ENCODE data around the gene PSMD1. TPM values are rescaled to one million over a fixed set of nuclear protein-coding genes. Genes with fewer than 3 reads are reported as not detected.
A peak's percentile ranks its signal among the peaks of the same experiment; 100 is the strongest.

PSMD1 gene
- total and polyA plus RNA-seq, 2 experiments from 2014 or later: 148 to 177 TPM

- Histone ChIP-seq H3K27me3 (ENCODE audit: insufficient read depth) (no peaks in the 10 kb centered on the region), H3K4me1 (ENCODE audit: insufficient read depth) (peaks cover 17% of the 10 kb centered on the region), H3K4me2 (peak overlapping the region; percentile 5; the same call in 1 of the 2 replicates), H3K27ac (ENCODE audit: low read depth) (peak overlapping the region; percentile 36), H4K20me1 (replicated peaks; ENCODE audit: insufficient read depth) (no peaks in the 10 kb centered on the region), H3F3A (replicated peaks; ENCODE audit: low read depth) (no peaks in the 10 kb centered on the region), H3K79me2 (replicated peaks; ENCODE audit: insufficient read depth) (no peaks in the 10 kb centered on the region), H3K4me3 (no peak overlapping the region), H2AFZ (no peak overlapping the region), H3K9me2 (ENCODE audit: insufficient read depth) (no peaks in the 10 kb centered on the region), H3K36me3 (ENCODE audit: insufficient read depth) (no peaks in the 10 kb centered on the region)
- Mint-ChIP-seq H3K4me1 (peaks cover 35% of the 10 kb centered on the region), H3K9me3 (no peaks in the 10 kb centered on the region), H3K27me3 (ENCODE audit: insufficient read depth, low read depth, poor library complexity) (peaks cover 2% of the 10 kb centered on the region), H3K36me3 (ENCODE audit: low read depth) (peaks cover 7% of the 10 kb centered on the region; the same call in 2 of the 3 replicates), H3K27ac (0 out of 2 replicates have a peak overlapping the region, but pooled peaks have one; percentile 36), H3K4me3 (no peak overlapping the region)
- ATAC-seq (peak; percentile 64), DNase-seq (ENCODE audit: low spot score) (peak; percentile 41)
- TF ChIP-seq ETS1 (IDR thresholded peaks at IDR 0.05): no peak
- no peak for TF ChIP-seq POLR2AphosphoS5 (IDR thresholded peaks at IDR 0.05; ENCODE audit: low read depth)
These were observed 59.0 kb downstream of the PSMD1 start for GRCh38 chr2:231115651-231116050.

GRCh38 chr2:231117148-231117547 lies 60.5 kb downstream of the PSMD1 start:
- Histone ChIP-seq H2AFZ (no peak overlapping the region), H4K20me1 (replicated peaks; ENCODE audit: insufficient read depth) (no peaks in the 10 kb centered on the region), H3K79me2 (replicated peaks; ENCODE audit: insufficient read depth) (no peaks in the 10 kb centered on the region), H3F3A (replicated peaks; ENCODE audit: low read depth) (no peaks in the 10 kb centered on the region), H3K27me3 (ENCODE audit: insufficient read depth) (no peaks in the 10 kb centered on the region), H3K4me1 (ENCODE audit: insufficient read depth) (peaks cover 17% of the 10 kb centered on the region), H3K36me3 (ENCODE audit: insufficient read depth) (no peaks in the 10 kb centered on the region), H3K9me2 (ENCODE audit: insufficient read depth) (no peaks in the 10 kb centered on the region), H3K4me3 (no peak overlapping the region), H3K27ac (ENCODE audit: low read depth) (no peak overlapping the region), H3K4me2 (no peak overlapping the region)
- Mint-ChIP-seq H3K9me3 (no peaks in the 10 kb centered on the region), H3K27me3 (ENCODE audit: insufficient read depth, low read depth, poor library complexity) (no peaks in the 10 kb centered on the region), H3K36me3 (ENCODE audit: low read depth) (peaks cover 6% of the 10 kb centered on the region; the same call in 1 of the 3 replicates), H3K4me1 (peaks cover 34% of the 10 kb centered on the region), H3K27ac (no peak overlapping the region), H3K4me3 (no peak overlapping the region)
- DNase-seq (ENCODE audit: low spot score) (no peak), ATAC-seq (no peak)
- TF ChIP-seq EZH2phosphoT487 (IDR thresholded peaks at IDR 0.05; ENCODE audit: unreplicated experiment) (no peak), REST (IDR thresholded peaks at IDR 0.05; ENCODE audit: unreplicated experiment) (no peak), EZH2 (IDR thresholded peaks at IDR 0.05; ENCODE audit: low read depth, unreplicated experiment) (no peak), CREB1 (CRISPR knock-in tag; IDR thresholded peaks at IDR 0.05; ENCODE audit: low read depth) (no peak), ZNF462 (CRISPR knock-in tag; IDR thresholded peaks at IDR 0.05) (no peak), ETS1 (IDR thresholded peaks at IDR 0.05) (no peak), STAT1 (IDR thresholded peaks at IDR 0.05; ENCODE audit: unreplicated experiment) (no peak), POLR2AphosphoS5 (IDR thresholded peaks at IDR 0.05; ENCODE audit: low read depth) (no peak)

Measured in GM23338 (cell line).